Vagina (tissue), 2 donors: ENCODE data around the gene PHRF1.

Experiments
- POLR2A ChIP-seq, 2 donors: fragments of 450-650 bp; IDR thresholded peaks; one replicate each; pipeline ENCODE4 v1.6.1; 2017; ENCODE audit warnings: antibody characterized with exemption in 2 of 2, mild to moderate bottlenecking in 2 of 2, moderate library complexity in 2 of 2
- POLR2AphosphoS5 ChIP-seq, 2 donors: sonication (generic); formaldehyde crosslinking; IDR thresholded peaks; one replicate each; pipeline ENCODE4 v1.9.0; 2017; ENCODE audit warnings: antibody characterized with exemption in 2 of 2, mild to moderate bottlenecking in 2 of 2, low read depth in 1 of 2; ENCODE audit not compliant: insufficient read depth in 1 of 2
- TF ChIP-seq, protein P1 (sequence below), 3 experiments: fragments of 450-650 bp in 2 of 3; fragments of 200-600 bp in 1 of 3; sonication (generic) in 1 of 3; IDR thresholded peaks; one replicate each; pipeline ENCODE4 v1.5.1; 2017 to 2019; ENCODE audit warnings: antibody characterized with exemption in 3 of 3, mild to moderate bottlenecking in 2 of 3, moderate library complexity in 2 of 3

DNA sequence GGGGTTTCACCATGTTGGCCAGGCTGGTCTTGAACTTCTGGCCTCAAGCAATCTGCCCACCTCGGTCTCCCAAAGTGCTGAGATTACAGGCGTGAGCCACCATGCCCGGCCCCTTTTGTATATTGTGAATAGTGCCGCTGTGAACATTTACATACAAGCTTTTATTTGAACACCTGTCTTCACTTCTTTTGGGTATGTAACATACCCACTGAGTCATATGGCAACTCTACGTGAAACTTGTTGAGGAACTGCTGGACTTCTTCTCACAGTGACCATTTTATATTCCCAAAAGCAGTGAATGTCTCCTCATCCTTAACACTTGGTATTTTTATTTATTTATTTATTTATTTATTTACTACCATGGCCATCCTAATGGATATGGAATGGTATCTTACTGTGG is 54.6 kb downstream of the PHRF1 start:
- TF ChIP-seq POLR2A (IDR thresholded peaks at IDR 0.05) (no peak), POLR2AphosphoS5 (IDR thresholded peaks at IDR 0.05; ENCODE audit: insufficient read depth in 1 of 2, low read depth in 1 of 2) (no peak)
- TF ChIP-seq, protein P1, sequence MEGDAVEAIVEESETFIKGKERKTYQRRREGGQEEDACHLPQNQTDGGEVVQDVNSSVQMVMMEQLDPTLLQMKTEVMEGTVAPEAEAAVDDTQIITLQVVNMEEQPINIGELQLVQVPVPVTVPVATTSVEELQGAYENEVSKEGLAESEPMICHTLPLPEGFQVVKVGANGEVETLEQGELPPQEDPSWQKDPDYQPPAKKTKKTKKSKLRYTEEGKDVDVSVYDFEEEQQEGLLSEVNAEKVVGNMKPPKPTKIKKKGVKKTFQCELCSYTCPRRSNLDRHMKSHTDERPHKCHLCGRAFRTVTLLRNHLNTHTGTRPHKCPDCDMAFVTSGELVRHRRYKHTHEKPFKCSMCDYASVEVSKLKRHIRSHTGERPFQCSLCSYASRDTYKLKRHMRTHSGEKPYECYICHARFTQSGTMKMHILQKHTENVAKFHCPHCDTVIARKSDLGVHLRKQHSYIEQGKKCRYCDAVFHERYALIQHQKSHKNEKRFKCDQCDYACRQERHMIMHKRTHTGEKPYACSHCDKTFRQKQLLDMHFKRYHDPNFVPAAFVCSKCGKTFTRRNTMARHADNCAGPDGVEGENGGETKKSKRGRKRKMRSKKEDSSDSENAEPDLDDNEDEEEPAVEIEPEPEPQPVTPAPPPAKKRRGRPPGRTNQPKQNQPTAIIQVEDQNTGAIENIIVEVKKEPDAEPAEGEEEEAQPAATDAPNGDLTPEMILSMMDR (IDR thresholded peaks at IDR 0.05), result no peak
